CD4-positive, alpha-beta T cell treated with Interleukin-12 subunit alpha and Interleukin-12 subunit beta, for 1 hour (primary cell): ENCODE measurements around the gene PLP1.

ENCODE experiments used
- DNase-seq: peaks from one replicate; pipeline ENCODE4 v3.0.0-alpha.2; 2020

The PLP1 gene

DNA sequence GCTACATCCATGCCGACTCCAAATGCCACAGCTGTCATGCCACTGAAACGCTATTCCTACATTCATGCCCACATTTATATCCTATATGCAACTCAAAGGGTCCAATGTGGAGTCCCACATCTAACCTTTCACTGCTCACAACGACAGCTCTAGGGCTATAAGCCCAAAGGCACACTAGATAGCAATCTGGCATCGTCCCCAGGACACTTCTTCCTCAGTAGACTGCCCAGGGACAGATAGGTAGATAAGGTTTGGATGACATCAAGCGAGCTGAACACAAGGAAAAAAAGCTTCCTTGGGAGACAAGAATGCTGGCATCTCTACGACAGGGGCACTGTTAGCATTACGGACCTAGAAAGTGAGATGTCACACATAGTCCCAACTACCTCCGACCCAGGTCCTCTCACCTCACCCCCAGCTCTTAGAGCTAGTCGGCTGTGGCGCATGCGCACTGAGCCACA, 54.7 kb downstream of the PLP1 start:
- DNase-seq = no peak

DNA sequence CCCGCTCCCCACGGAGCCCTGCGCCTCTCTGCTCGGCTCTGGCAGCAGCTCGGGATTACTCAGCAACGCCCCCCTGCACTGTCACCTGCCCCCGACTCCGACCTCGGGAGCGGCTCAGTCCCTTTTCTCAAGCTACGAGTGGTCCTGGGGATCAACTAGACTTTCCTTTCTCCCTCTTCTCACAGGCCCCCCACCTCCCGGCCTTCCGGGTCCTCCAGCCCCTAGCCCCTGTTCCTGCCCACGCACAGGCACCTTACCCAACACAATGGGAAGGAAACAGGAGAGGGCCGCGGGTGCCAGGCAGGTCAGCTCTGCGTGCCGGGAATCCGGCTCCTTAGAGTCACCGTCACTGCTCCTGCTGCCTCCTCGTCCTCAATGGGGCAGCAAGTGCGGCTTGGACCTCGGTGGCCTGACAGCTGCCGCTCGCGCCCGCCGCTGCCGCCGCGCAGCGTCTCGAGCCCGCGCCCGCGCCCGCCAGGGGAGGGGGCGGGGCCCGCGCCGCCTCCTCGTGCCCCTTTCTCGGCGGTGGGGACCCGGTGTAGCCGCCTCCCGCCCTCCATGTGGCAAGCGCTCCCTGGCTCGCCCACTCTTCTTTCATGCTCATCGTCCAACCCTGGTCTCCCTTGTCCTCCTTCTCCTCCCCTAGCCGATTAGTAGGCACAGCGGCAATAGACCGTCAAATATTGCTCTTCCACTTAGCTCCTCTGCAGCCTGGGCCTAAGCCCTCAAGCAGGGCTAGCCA, 55.3 kb downstream of the PLP1 start, which contains the start of gene RAB9B:
Gene RAB9B (minus strand): TSS at position 455 of the 742 bp plus-strand sequence. CDS start 6,473 bp downstream, outside the sequence.
- DNase-seq = peak; percentile 60

DNA sequence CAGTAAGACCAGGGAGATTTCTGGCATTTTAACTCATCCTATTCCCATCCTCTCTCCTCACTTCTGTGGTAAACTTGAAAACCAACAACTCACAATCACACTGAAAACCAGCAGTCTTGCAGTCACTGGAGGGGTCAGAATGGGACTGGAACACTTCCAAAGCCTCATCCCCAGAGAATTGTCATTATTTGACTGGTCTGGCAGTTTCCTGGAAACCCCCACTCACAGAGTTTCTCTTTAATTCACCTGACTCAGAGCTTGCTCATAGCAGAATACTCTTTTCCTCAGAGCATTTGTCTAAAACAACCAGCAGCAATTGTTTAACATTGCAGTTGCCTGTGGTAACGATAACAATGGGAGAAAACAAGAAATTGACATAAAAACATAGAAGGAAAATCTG, 62.8 kb downstream of the PLP1 start:
- no peak for DNase-seq
